H1 (cell line): Measurements from ENCODE around the gene CNPY2. TPM values are rescaled to one million over a fixed set of nuclear protein-coding genes. Genes with fewer than 3 reads are reported as not detected.

Experiments
- CTCF ChIA-PET: fragments of 300-600 bp; sonication (Branson Sonifier 250); formaldehyde crosslinking; loops from one replicate; lab custom pipeline; 2021; ENCODE audit not compliant: partially characterized antibody; lab: Charles Lee
- POLR2A ChIA-PET: fragments of 300-600 bp; sonication (Branson Sonifier 250); formaldehyde crosslinking; loops from one replicate; lab custom pipeline; 2021; ENCODE audit warnings: inconsistent platforms; ENCODE audit not compliant: partially characterized antibody; lab: Charles Lee
- DNase-seq, 2 experiments: peaks; one replicate each; pipeline versions ENCODE4 v3.0.0 to v3.0.0-alpha.2; 2010 to 2022; ENCODE audit warnings: low spot score in 2 of 2, low read depth in 1 of 2, mixed read lengths in 1 of 2
- FAIRE-seq: peaks from 2 replicates; lab custom pipeline; 2011; peaks lifted over from hg19 to GRCh38; lab: Jason Lieb, UNC
- H2AFZ ChIP-seq: 2 replicates; pipeline ENCODE4 v1.8.1; 2012; ENCODE audit warnings: low read length, inconsistent platforms
- H2AK5ac ChIP-seq: 2 replicates; pipeline ENCODE4 v1.6.1; 2013; ENCODE audit warnings: low read depth, low read length
- H2BK120ac ChIP-seq: replicated peaks from 2 replicates; pipeline ENCODE3; 2013; ENCODE audit warnings: low read depth, low read length, inconsistent platforms
- H2BK12ac ChIP-seq: 2 replicates; pipeline ENCODE4 v1.6.1; 2013; ENCODE audit warnings: low read depth, low read length
- H2BK15ac ChIP-seq: 2 replicates; pipeline ENCODE4 v1.6.1; 2013; ENCODE audit warnings: low read length
- H2BK20ac ChIP-seq: 2 replicates; pipeline ENCODE4 v1.6.1; 2013; ENCODE audit warnings: low read length
- H2BK5ac ChIP-seq: 2 replicates; pipeline ENCODE4 v1.6.1; 2013; ENCODE audit warnings: low read depth, low read length
- H3K14ac ChIP-seq: 2 replicates; pipeline ENCODE4 v1.6.1; 2013; ENCODE audit warnings: inconsistent platforms; ENCODE audit not compliant: insufficient read length
- H3K18ac ChIP-seq: 2 replicates; pipeline ENCODE4 v1.6.1; 2013; ENCODE audit warnings: low read length; ENCODE audit errors: extremely low read depth
- H3K23ac ChIP-seq: 2 replicates; pipeline ENCODE4 v1.6.1; 2013; ENCODE audit warnings: inconsistent platforms; ENCODE audit not compliant: insufficient read length
- H3K23me2 ChIP-seq: 2 replicates; pipeline ENCODE4 v1.6.1; 2013; ENCODE audit warnings: low read depth, low read length
- H3K27ac ChIP-seq: 2 replicates; pipeline ENCODE4 v1.6.1; 2011; ENCODE audit warnings: low read depth, low read length, inconsistent platforms
- H3K27me3 ChIP-seq, 4 experiments: replicated peaks in 1 of 4; 1 replicate in 1 of 4; 2 replicates in 3 of 4; pipeline versions ENCODE4 v1.6.1 to v1.8.1; 2011 to 2013; ENCODE audit warnings: low read length in 3 of 4, mild to moderate bottlenecking in 3 of 4, inconsistent platforms in 2 of 4, mixed read lengths in 2 of 4, moderate library complexity in 1 of 4; ENCODE audit not compliant: control insufficient read depth in 3 of 4, insufficient read depth in 3 of 4; ENCODE audit errors: extremely low read depth in 1 of 4
- H3K36me3 ChIP-seq, 4 experiments: 2 replicates each; pipeline versions ENCODE4 v1.6.1 to v1.8.1; 2011 to 2013; ENCODE audit warnings: mild to moderate bottlenecking in 4 of 4, low read length in 3 of 4, moderate library complexity in 2 of 4, control low read depth in 1 of 4, inconsistent platforms in 1 of 4; ENCODE audit not compliant: insufficient read depth in 4 of 4, control insufficient read depth in 2 of 4
- H3K4ac ChIP-seq: replicated peaks from 2 replicates; pipeline ENCODE3; 2013; ENCODE audit warnings: low read length, low read depth, mixed read lengths, inconsistent platforms; ENCODE audit not compliant: insufficient read length
- H3K4me1 ChIP-seq, 4 experiments: replicated peaks in 1 of 4; 1 replicate in 1 of 4; 2 replicates in 3 of 4; pipeline versions ENCODE4 v1.6.1 to v1.8.1; 2011 to 2013; ENCODE audit warnings: low read length in 3 of 4, inconsistent platforms in 2 of 4, mixed read lengths in 1 of 4; ENCODE audit not compliant: insufficient read depth in 4 of 4, control insufficient read depth in 3 of 4
- H3K4me2 ChIP-seq, 2 experiments: 2 replicates each; pipeline versions ENCODE4 v1.6.1 to v1.8.1; 2011 to 2013; ENCODE audit warnings: low read depth in 2 of 2, low read length in 2 of 2, control low read depth in 1 of 2, inconsistent platforms in 1 of 2, mild to moderate bottlenecking in 1 of 2; ENCODE audit not compliant: insufficient read depth in 1 of 2
- H3K4me3 ChIP-seq, 4 experiments: fragments of 200-600, 300-600 bp in 1 of 4; sonication (generic), shearing (Covaris generic), sonication (Bioruptor Twin) in 1 of 4; 2 replicates each; pipeline versions ENCODE4 v1.5.1 to v1.8.1; 2011 to 2016; ENCODE audit warnings: low read length in 4 of 4, low read depth in 3 of 4, control low read depth in 2 of 4, inconsistent platforms in 2 of 4, mild to moderate bottlenecking in 2 of 4, mixed read lengths in 1 of 4, moderate library complexity in 1 of 4; ENCODE audit not compliant: insufficient read depth in 2 of 4; ENCODE audit errors: extremely low read depth in 1 of 4
- H3K56ac ChIP-seq: replicated peaks from 2 replicates; pipeline ENCODE3; 2013; ENCODE audit warnings: low read depth, mild to moderate bottlenecking, mixed read lengths, low read length, inconsistent platforms; ENCODE audit not compliant: insufficient read length
- H3K79me1 ChIP-seq: 2 replicates; pipeline ENCODE4 v1.6.1; 2013; ENCODE audit warnings: low read depth, low read length, control low read depth
- H3K79me2 ChIP-seq, 2 experiments: 2 replicates each; pipeline versions ENCODE4 v1.6.1 to v1.8.1; 2012 to 2013; ENCODE audit warnings: low read length in 2 of 2, mild to moderate bottlenecking in 2 of 2, inconsistent platforms in 1 of 2; ENCODE audit not compliant: insufficient read depth in 2 of 2, control insufficient read depth in 1 of 2
- H3K9ac ChIP-seq, 4 experiments: replicated peaks in 1 of 4; 1 replicate in 1 of 4; 2 replicates in 3 of 4; pipeline versions ENCODE4 v1.6.1 to v1.8.1; 2011 to 2013; ENCODE audit warnings: low read depth in 3 of 4, low read length in 3 of 4, control low read depth in 2 of 4, mild to moderate bottlenecking in 2 of 4, moderate library complexity in 2 of 4, inconsistent platforms in 1 of 4; ENCODE audit errors: extremely low read depth in 1 of 4
- H3K9me3 ChIP-seq, 2 experiments: 2 replicates each; pipeline versions ENCODE4 v1.6.1 to v1.8.1; 2012 to 2013; ENCODE audit warnings: mild to moderate bottlenecking in 2 of 2, moderate library complexity in 2 of 2, control low read depth in 1 of 2, inconsistent platforms in 1 of 2, low read depth in 1 of 2, low read length in 1 of 2, mixed read lengths in 1 of 2; ENCODE audit not compliant: insufficient read depth in 2 of 2
- H4K20me1 ChIP-seq, 2 experiments: replicated peaks in 1 of 2; 2 replicates each; pipeline versions ENCODE3 to v1.8.1; 2011 to 2013; ENCODE audit warnings: inconsistent platforms in 2 of 2, low read length in 2 of 2, mild to moderate bottlenecking in 1 of 2; ENCODE audit not compliant: insufficient read depth in 2 of 2, control insufficient read depth in 1 of 2
- H4K5ac ChIP-seq: 2 replicates; pipeline ENCODE4 v1.6.1; 2013; ENCODE audit warnings: low read length, low read depth, mixed read lengths, inconsistent platforms; ENCODE audit not compliant: insufficient read length
- H4K8ac ChIP-seq: 2 replicates; pipeline ENCODE4 v1.8.0; 2013; ENCODE audit warnings: mild to moderate bottlenecking, moderate library complexity, low read length, inconsistent platforms; ENCODE audit not compliant: insufficient read depth; ENCODE audit errors: extremely low read depth
- H4K91ac ChIP-seq: replicated peaks from 2 replicates; pipeline ENCODE3; 2013; ENCODE audit warnings: low read length, mixed read lengths, inconsistent platforms; ENCODE audit not compliant: insufficient read length
- CBX5 ChIP-seq: fragments of 300-800, 300-1000 bp; sonication (generic); IDR thresholded peaks from 2 replicates; pipeline ENCODE4 v1.7.1; 2016; ENCODE audit warnings: antibody characterized with exemption, low read length, low read depth
- EGR1 ChIP-seq: IDR thresholded peaks from 2 replicates; pipeline ENCODE4 v1.6.1; 2011; ENCODE audit warnings: low read depth, low read length, borderline replicate concordance
- EP300 ChIP-seq, 2 experiments: IDR thresholded peaks; 1 replicate in 1 of 2; 2 replicates in 1 of 2; pipeline ENCODE4 v1.6.1; 2011 to 2012; ENCODE audit warnings: low read depth in 2 of 2, low read length in 2 of 2, mild to moderate bottlenecking in 2 of 2, borderline replicate concordance in 1 of 2, inconsistent platforms in 1 of 2, moderate library complexity in 1 of 2
- EZH2 ChIP-seq: fragments of 200-600 bp; sonication (generic); IDR thresholded peaks from 2 replicates; pipeline ENCODE4 v1.7.1; 2012; ENCODE audit warnings: low read depth, mild to moderate bottlenecking, moderate library complexity, low read length, inconsistent platforms; ENCODE audit not compliant: severe bottlenecking
- HDAC2 ChIP-seq, 2 experiments: fragments of 300-600 bp in 1 of 2; sonication (generic) in 1 of 2; IDR thresholded peaks; 2 replicates each; pipeline ENCODE4 v1.6.1; 2011 to 2012; ENCODE audit warnings: low read depth in 2 of 2, low read length in 2 of 2, mild to moderate bottlenecking in 2 of 2, moderate library complexity in 2 of 2, borderline replicate concordance in 1 of 2, inconsistent platforms in 1 of 2
- MAFK ChIP-seq: IDR thresholded peaks from 2 replicates; pipeline ENCODE4 v1.6.1; 2012; ENCODE audit warnings: low read depth, mild to moderate bottlenecking, improper control_type of control experiment, low read length
- NANOG ChIP-seq: IDR thresholded peaks from 2 replicates; pipeline ENCODE4 v1.6.1; 2011; ENCODE audit warnings: low read length, low read depth, mild to moderate bottlenecking, inconsistent platforms; ENCODE audit not compliant: insufficient read depth, poor library complexity, severe bottlenecking
- RBBP5 ChIP-seq: IDR thresholded peaks from 2 replicates; pipeline ENCODE4 v1.7.1; 2012; ENCODE audit warnings: low read depth, mild to moderate bottlenecking, inconsistent platforms, low read length, moderate library complexity, borderline replicate concordance
- RFX5 ChIP-seq: IDR thresholded peaks from 2 replicates; pipeline ENCODE4 v1.6.1; 2011; ENCODE audit warnings: low read depth, low read length, improper control_type of control experiment, borderline replicate concordance
- SP1 ChIP-seq: IDR thresholded peaks from 2 replicates; pipeline ENCODE4 v1.6.1; 2011; ENCODE audit warnings: low read depth, low read length
- SP4 ChIP-seq: IDR thresholded peaks from 2 replicates; pipeline ENCODE4 v1.6.1; 2012; ENCODE audit warnings: low read length, inconsistent platforms
- SUZ12 ChIP-seq: fragments of 200-600 bp; sonication (generic); IDR thresholded peaks from 2 replicates; pipeline ENCODE4 v1.6.1; 2012; ENCODE audit warnings: mild to moderate bottlenecking, inconsistent platforms, low read length, moderate library complexity, mixed read lengths
- WGBS, 2 experiments: shearing (Covaris generic) in 1 of 2; methylation state at CpG; one replicate each; pipeline versions ENCODE4 v1.1.6 to v1.1.7; 2013 to 2015; ENCODE audit warnings: low lambda C conversion rate in 2 of 2, mixed read lengths in 2 of 2, inconsistent platforms in 1 of 2, low coverage in 1 of 2, missing lambda C conversion rate in 1 of 2; ENCODE audit not compliant: insufficient replicate concordance in 2 of 2, insufficient coverage in 1 of 2, insufficient read length in 1 of 2; ENCODE audit errors: extremely low coverage in 1 of 2, missing lambda C conversion rate in 1 of 2; 5-methylcytosine and 5-hydroxymethylcytosine counted together
- polyA plus RNA-seq, 7 experiments: library from polyadenylated mRNA; depleted of rRNA in 3 of 7; stranded (reverse) in 5 of 7; unstranded in 2 of 7; fragments of >200 nt in 5 of 7; fragments of 200-250 nt in 2 of 7; gene quantifications; 1 replicate in 5 of 7; 2 replicates in 1 of 7; 4 replicates in 1 of 7; pipeline versions ENCODE4 v1.2.1 to v1.2.3, GENCODE V29; 2011 to 2013; ENCODE audit warnings: missing spikeins in 2 of 7, mixed read lengths in 2 of 7
- total RNA-seq: library from RNA; stranded (reverse); fragmentation: NEBNext Ultra II Directional; extraction: Animal tissue kit (Norgen Biotek cat#: 25700); gene quantifications from 2 replicates; pipeline ENCODE4 v1.2.1, GENCODE V29; 2021
- TF ChIP-seq, protein P1 (sequence below): IDR thresholded peaks from 2 replicates; pipeline ENCODE4 v1.6.1; 2012; ENCODE audit warnings: inconsistent platforms

The CNPY2 gene
- total and polyA plus RNA-seq, 2 of the 8 experiments (the other 6 are each of a cell fraction or from before 2014, with no cell fraction given), result 203 to 281 TPM

DNA sequence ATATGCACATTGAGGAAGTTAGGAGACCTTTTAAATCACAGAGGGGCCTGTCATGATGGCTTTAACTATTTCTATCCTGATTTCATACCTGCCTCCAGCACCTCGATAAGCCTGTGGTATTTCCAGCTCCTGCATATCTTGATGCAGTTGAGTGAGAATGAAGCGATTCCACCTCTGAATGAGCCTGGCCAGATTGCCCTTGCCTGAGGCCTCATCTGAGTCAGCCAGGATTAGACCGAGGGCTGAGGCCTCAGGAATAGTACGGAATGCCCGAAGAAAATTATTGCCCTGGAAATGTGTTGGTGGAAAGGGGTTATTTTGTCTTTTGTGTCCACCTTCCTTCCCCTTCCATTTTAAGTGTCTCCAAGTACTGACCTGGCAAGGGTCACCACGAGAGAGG lies 8.4 kb upstream of the CNPY2 start:
- Histone ChIP-seq H2BK5ac (no peak overlapping the region), H3K27me3 (no peaks in the 10 kb centered on the region), H3K79me1 (no peaks in the 10 kb centered on the region), H3K9ac (no peak overlapping the region), H3K4me2 (no peak overlapping the region), H3K79me2 (no peaks in the 10 kb centered on the region), H4K20me1 (no peaks in the 10 kb centered on the region), H3K23ac (no peak overlapping the region), H3K4me1 (no peaks in the 10 kb centered on the region; a peak in 1 of 7 replicates), H2BK12ac (no peak overlapping the region), H2BK20ac (no peak overlapping the region), H3K36me3 (peaks cover 2 to 15% (median 7%) of the 10 kb centered on the region in 4 experiments; a peak in 6 of 8 replicates), H4K8ac (no peak overlapping the region), H3K4me3 (no peak overlapping the region), H3K56ac (no peak overlapping the region), H2BK120ac (no peak overlapping the region), H3K14ac (no peak overlapping the region), H4K5ac (no peak overlapping the region), H2AFZ (no peak overlapping the region), H2AK5ac (no peak overlapping the region), H3K4ac (no peak overlapping the region), H3K9me3 (no peaks in the 10 kb centered on the region), H2BK15ac (no peak overlapping the region), H3K18ac (no peak overlapping the region), H3K27ac (no peak overlapping the region), H4K91ac (no peak overlapping the region), H3K23me2 (no peaks in the 10 kb centered on the region)
- no peak for DNase-seq
- FAIRE-seq, result no peak
- CTCF ChIA-PET, result interaction anchor here (0.9 to 1.0 kb wide), 2 partner anchors 18 to 65 kb away, joined by 3 to 4 read pairs; no protein-coding TSS in a partner anchor
- 92% methylated on average over 6 of the region's 6 CpGs; no CpG with 5 or more reads in 1 of the 2 experiments for WGBS, 2 experiments
- POLR2A ChIA-PET, result interaction anchor here (0.9 to 2.9 kb wide), 5 partner anchors 8 to 136 kb away, joined by 3 to 11 read pairs (median 8); partner anchors contain the start of genes CNPY2 and PAN2
- TF ChIP-seq NANOG (no peak), RFX5 (no peak), EGR1 (no peak), SP4 (no peak), EZH2 (no peak), SUZ12 (no peak), SP1 (no peak), MAFK (no peak), HDAC2 (IDR thresholded peaks at IDR 0.05; ENCODE audit: borderline replicate concordance in 1 of 2, low read depth in 2 of 2, low read length in 2 of 2) (no peak), CBX5 (no peak), EP300 (IDR thresholded peaks at IDR 0.05; ENCODE audit: borderline replicate concordance in 1 of 2, low read depth in 2 of 2, low read length in 2 of 2) (no peak), RBBP5 (no peak)
- TF ChIP-seq, protein P1, sequence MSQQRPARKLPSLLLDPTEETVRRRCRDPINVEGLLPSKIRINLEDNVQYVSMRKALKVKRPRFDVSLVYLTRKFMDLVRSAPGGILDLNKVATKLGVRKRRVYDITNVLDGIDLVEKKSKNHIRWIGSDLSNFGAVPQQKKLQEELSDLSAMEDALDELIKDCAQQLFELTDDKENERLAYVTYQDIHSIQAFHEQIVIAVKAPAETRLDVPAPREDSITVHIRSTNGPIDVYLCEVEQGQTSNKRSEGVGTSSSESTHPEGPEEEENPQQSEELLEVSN, result no peak
